Type B pancreatic cell (in vitro differentiated cells): ENCODE results near the gene HDAC9. TPM values are rescaled to one million over a fixed set of nuclear protein-coding genes. Genes with fewer than 3 reads are reported as not detected.

ENCODE experiments used
- DNase-seq: peaks from one replicate; pipeline ENCODE4 v3.0.0; 2021; ENCODE audit warnings: mixed read lengths; ENCODE audit not compliant: unreplicated experiment; ENCODE audit errors: extremely low spot score
- H3K27ac Mint-ChIP-seq: 2 replicates; pipeline ENCODE4 v1.8.0; 2021; ENCODE audit warnings: mild to moderate bottlenecking, mixed read lengths
- H3K27me3 Mint-ChIP-seq: 2 replicates; pipeline ENCODE4 v1.8.0; 2021; ENCODE audit warnings: mixed read lengths
- H3K36me3 Mint-ChIP-seq: 2 replicates; pipeline ENCODE4 v1.8.0; 2021; ENCODE audit warnings: mixed read lengths
- H3K4me1 Mint-ChIP-seq: one replicate; pipeline ENCODE4 v1.8.0; 2021; ENCODE audit warnings: mixed read lengths; ENCODE audit not compliant: unreplicated experiment
- H3K4me3 Mint-ChIP-seq: 2 replicates; pipeline ENCODE4 v1.8.0; 2021; ENCODE audit warnings: mild to moderate bottlenecking, mixed read lengths
- H3K9me3 Mint-ChIP-seq: 2 replicates; pipeline ENCODE4 v1.8.0; 2021; ENCODE audit warnings: mixed read lengths
- CTCF ChIP-seq: fragments of 200-600 bp; sonication (generic); conservative IDR thresholded peaks from 2 replicates; pipeline ENCODE4 v1.5.0; 2021; ENCODE audit warnings: antibody characterized with exemption, mild to moderate bottlenecking
- total RNA-seq: library from RNA; stranded (reverse); gene quantifications from 2 replicates; pipeline ENCODE4 v1.2.1, GENCODE V29; 2021; ENCODE audit warnings: low replicate concordance

HDAC9 gene
- total RNA-seq, 1 donor from 2014 or later, result 6.8 TPM

DNA sequence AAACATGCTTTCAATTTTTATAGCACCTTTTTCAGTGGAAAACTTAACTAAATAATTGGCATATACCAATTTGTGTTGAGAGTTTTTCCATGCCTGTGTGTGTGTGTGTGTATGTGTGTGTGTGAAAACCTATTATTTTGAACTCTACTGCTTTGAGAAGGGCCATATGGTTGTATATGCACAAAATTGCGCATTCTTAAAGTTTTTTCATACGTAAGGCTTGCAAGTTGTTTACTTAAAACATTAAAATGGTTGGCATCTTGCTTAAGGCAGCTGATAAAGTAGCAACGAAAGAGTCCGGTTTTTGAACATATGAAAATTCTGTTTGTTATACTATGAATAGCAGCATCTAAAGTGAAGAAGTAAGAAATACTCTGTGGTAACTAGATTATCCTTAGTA, 84.1 kb downstream of the HDAC9 start:
- no peak for DNase-seq
- H3K27me3 Mint-ChIP-seq, result no peaks in the 10 kb centered on the region
- peaks cover 11% of the 10 kb centered on the region for H3K4me1 Mint-ChIP-seq
- no peak overlapping the region for H3K4me3 Mint-ChIP-seq
- no peaks in the 10 kb centered on the region for H3K36me3 Mint-ChIP-seq
- no peak for TF ChIP-seq CTCF
- H3K9me3 Mint-ChIP-seq, result no peaks in the 10 kb centered on the region
- no peak overlapping the region for H3K27ac Mint-ChIP-seq

DNA sequence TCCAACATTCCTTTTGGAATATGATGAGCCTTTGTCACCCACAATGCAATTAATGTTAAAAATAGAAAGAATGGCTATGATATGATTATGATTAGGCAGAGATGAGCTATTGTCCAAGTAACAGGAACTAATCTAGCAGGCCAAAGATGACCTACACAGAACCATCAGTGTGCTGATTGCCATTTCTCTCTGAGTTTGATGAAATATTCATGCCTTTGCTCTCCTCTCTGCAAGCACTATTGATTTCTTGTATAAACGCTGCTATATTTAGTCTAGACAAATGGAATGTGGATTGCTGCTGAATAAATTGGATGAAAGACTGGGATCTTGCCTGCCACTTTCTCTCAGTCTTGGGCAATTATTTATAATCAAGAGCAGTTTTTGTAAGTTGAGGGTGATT, 85.4 kb downstream of the HDAC9 start:
- Mint-ChIP-seq H3K9me3 (no peaks in the 10 kb centered on the region), H3K27ac (no peak overlapping the region), H3K4me1 (peaks cover 10% of the 10 kb centered on the region), H3K27me3 (no peaks in the 10 kb centered on the region), H3K4me3 (no peak overlapping the region), H3K36me3 (peaks cover 3% of the 10 kb centered on the region)
- TF ChIP-seq CTCF, result no peak
- no peak for DNase-seq

DNA sequence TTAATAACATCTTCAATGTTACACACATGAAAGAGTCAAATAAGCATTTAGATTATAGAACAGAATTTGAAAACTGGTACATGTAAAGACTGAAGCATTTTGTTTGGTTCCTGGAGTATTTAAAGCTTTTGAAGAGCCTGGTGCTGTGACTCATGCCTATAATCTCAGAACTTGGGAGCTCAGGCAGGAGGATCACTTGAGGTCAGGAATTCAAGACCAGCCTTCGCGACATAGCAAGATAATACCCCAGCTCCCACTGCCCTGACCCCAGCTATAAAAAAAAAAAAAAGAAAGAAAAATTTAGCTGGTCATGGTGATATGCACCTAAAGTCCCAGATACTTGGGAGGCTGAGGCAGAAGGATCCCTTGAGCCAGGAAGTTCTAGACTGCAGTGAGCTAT, 87.8 kb downstream of the HDAC9 start:
- no peak overlapping the region for H3K4me3 Mint-ChIP-seq
- peaks cover 3% of the 10 kb centered on the region for H3K36me3 Mint-ChIP-seq
- TF ChIP-seq CTCF, result no peak
- no peak overlapping the region for H3K27ac Mint-ChIP-seq
- peaks cover 8% of the 10 kb centered on the region for H3K4me1 Mint-ChIP-seq
- H3K9me3 Mint-ChIP-seq, result no peaks in the 10 kb centered on the region
- H3K27me3 Mint-ChIP-seq, result no peaks in the 10 kb centered on the region
- no peak for DNase-seq

DNA sequence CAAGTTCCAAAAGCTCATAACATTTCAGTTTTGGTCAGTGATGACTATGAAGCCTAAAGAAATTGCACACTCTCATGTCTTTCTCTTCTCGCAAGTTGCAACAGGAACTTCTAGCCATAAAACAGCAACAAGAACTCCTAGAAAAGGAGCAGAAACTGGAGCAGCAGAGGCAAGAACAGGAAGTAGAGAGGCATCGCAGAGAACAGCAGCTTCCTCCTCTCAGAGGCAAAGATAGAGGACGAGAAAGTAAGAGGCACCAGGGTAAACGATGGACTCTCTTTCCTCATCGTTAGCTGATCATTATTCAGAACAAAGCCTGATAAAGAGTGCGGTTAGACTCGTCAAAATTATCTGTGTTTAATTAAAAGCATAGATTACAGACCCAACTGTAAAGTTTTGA, 94.7 kb downstream of the HDAC9 start:
- Mint-ChIP-seq H3K4me3 (peak overlapping the region; percentile 18), H3K36me3 (peaks cover 7% of the 10 kb centered on the region), H3K9me3 (no peaks in the 10 kb centered on the region), H3K27me3 (no peaks in the 10 kb centered on the region), H3K4me1 (peaks cover 13% of the 10 kb centered on the region), H3K27ac (no peak overlapping the region)
- no peak for TF ChIP-seq CTCF
- no peak for DNase-seq

DNA sequence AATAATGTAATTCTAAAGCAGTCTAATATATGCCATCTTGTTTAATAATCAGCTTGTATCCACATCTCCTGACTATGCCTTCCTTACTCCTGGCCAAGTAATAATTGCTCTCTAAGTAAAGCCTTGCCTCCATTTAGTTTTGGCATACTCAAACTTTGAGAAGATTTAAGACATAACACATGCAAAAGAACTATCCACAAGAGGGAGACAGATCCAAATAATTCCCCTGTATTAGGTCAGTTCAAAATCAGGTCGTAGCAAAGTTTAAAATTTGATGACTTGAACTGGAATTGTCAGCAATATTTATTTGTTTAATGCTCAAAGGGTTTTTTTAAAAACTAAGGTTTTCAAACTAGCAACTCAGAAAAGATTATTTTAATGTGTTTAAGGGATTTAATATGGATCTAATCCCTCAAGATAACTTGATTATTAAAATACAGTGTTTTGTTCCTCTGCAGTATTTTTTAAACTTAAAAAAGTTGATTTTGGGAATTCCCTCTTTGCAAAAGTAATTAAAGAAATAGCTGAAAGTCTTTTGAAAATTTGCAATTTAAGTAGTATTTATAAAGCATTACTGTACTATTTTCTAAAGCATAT, 95.3 kb downstream of the HDAC9 start:
- Mint-ChIP-seq H3K27ac (no peak overlapping the region), H3K36me3 (peaks cover 4% of the 10 kb centered on the region), H3K4me3 (no peak overlapping the region), H3K9me3 (no peaks in the 10 kb centered on the region), H3K4me1 (peaks cover 17% of the 10 kb centered on the region), H3K27me3 (no peaks in the 10 kb centered on the region)
- DNase-seq, result no peak
- TF ChIP-seq CTCF, result peak; percentile 82
